ENCODE data around the gene ARHGEF40.

ARHGEF40 gene

GRCh38 chr14:21084396-21084795 is 14.3 kb downstream of the ARHGEF40 start:
- DNase-seq, result no peak

GRCh38 chr14:21084998-21085853 is 15.1 kb downstream of the ARHGEF40 start:
- DNase-seq, result no peak

- no peak for DNase-seq
Observed at GRCh38 chr14:21086908-21087293, 16.8 kb downstream of the ARHGEF40 start.

DNA sequence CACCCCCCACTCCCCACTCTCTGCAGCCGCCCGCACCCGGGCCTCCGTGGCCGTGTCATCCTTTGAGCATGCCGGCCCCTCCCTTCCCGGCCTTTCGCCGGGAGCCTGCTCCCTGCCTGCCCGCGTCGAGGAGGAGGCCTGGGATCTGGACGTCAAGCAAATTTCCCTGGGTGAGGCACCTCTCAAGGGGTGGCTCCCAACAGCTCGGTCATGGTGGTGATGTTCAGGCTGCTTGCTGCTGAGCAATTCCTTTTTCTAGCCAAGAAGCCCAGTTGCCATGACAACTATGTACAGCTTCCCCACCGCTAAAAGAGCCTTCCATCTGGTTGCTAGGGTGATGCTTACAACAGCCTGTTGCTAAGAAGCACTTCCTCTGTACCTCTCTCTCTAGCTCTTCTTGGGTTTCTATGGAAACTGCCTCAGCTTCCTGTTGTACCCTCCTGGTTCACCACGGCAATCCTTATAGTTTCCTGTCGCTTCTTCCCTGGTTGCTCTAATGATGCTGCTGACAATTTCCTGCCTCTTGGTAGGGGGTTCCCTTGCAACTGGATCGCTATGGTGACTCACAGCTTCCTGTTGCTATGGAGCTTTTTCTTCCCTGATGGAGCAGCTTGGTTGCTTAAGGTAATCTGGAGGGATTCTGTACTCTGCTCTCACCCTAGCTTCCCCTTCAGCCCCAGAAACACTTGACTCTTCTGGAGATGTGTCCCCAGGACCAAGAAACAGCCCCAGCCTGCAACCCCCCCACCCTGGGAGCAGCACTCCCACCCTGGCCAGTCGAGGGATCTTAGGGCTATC is 17.4 kb downstream of the ARHGEF40 start:
- no peak for DNase-seq

DNA sequence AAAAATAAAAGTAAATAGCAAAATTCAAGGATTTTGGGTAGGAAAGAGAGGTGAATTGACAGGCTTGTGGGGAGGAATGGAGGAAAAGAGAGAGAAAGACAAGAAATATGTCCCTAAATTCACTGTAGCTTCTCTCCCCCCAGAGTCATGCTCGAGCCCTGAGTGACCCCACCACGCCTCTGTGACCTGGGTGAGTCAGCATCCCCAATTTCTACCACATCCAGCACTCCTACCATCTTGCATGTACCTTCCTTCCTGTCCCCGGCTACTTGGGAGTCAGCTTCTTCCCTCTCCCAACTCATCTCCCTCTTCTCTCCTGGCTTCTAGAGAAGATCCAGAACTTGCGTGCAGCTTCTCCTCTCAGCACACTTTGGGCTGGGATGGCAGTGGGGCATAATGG is 18.6 kb downstream of the ARHGEF40 start:
- DNase-seq, result no peak

DNA sequence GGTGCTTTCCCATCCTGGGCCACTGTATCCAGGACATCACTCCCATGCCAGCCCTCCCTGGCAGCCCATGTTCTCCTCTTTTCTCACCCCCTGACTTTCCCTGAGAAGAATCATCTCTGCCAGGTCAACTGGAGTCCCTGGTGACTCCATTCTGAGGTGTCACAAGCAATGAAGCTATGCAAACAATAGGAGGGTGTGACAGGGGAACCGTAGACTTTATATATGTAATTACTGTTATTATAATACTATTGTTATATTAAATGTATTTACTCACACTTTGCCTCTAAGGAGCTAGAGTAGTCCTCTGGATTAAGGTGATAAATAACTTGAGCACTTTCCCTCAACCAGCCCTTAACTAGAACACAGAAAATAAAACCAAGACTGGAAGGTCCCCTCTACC is 19.2 kb downstream of the ARHGEF40 start:
- DNase-seq, result no peak

DNA sequence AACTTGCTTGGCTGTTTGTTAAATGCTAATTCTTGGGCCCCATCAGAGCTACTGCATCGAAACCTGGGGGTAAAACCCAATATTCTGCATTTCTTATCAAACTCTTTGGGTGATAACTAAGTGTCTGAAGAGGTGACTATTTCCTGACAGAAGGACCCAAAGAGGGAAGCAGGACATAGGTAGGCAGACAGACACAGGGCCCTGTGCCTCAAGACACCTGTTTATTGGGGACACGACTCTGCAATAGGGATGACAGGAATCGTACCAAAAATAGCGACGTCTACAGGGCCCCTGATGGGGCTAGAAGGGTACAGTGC is 19.7 kb downstream of the ARHGEF40 start:
- no peak for DNase-seq

- DNase-seq, result no peak
Observed at GRCh38 chr14:21090194-21090939, 20.3 kb downstream of the ARHGEF40 start.

DNA sequence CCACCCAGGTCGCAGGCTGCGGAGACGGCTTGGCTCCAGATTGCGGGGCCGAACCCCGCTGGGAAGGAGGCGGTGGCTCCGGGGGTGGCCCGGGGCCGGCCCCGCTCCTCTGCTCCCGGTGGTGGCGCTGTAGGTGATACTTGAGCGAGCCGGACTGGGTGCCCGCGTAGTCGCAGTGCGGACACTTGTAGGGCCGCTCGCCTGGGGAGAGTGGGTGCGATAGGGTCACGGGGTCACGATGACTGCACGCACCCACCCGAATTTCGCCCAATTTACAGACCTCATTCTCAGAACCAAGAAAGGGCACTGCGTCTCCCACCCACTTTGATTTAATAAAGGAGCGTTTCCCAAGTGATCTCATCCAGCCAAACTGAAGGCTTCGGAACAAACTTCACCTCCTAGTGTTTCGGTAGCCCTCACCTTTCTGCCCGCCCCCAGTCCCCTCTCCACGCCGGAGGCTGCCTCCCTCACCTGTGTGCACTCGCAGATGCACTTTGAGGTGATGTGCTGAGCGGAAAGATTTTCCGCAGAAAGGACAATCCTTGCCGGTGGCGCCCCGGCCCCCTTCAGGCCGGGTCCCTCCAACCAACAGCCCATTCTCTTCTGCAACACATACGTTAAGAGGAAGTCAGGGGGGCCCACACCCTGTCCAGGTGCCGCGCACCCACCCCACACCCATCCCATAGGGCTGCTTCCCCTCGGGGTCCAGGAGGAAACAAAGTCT is 21.0 kb downstream of the ARHGEF40 start:
- no peak for DNase-seq

GRCh38 chr14:21091821-21092272 is 21.7 kb downstream of the ARHGEF40 start:
- DNase-seq, result no peak

DNA sequence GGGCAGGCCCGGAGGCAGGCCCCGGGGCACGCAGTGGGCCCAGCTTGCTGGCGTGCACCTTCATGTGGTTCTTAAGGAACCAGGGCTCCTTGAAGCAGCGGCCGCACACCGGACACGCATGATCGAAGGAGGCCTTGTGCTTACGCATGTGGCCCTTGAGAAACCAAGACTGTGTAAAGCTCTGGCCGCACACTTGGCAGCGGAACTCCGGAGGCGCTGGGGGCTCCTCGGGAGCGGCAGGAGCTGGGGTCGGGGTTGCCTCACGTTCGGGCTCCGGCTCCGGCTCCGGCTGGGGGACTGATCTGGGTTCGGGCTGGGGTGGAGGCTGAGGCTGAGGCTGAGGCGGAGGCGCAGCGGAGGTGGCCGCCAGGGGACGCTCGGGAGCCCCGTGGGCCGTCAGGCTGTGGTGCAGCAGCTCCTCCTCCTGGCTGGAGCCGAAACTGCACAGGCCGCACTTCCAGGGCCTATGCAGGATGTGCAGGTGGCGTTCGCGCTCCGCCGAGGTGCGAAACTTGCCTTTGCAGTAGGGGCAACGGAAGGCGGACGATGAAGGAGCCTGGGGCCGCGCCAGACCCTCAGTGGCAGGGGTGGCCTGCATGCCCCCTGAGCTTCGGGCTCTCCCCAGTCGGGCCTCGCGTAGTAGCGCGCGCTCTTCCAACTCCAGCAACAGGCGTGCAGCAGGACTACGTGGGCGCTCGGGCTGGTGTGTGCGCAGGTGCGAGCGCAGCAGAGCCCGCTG is 22.3 kb downstream of the ARHGEF40 start:
- no peak for DNase-seq

DNA sequence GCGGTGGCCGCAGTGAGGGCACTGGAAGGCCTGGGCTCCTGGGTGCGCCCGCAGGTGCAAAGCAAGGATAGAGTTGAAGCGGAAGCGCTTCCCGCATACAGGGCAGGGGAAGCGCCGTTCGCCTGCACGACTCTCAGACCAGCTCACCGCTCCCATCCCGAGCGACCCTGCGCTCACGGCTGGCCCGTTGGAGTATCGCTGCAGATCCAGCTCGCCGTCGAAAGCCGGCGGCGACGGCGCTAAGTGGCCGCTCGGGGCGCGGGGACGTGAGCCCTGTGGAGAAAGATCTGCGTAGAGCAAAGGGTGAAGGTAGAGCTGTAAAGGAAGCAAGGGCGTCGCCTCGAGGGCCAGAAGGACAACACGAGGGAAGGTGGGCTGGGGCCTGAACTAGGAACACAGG is 22.9 kb downstream of the ARHGEF40 start:
- DNase-seq, result no peak

DNA sequence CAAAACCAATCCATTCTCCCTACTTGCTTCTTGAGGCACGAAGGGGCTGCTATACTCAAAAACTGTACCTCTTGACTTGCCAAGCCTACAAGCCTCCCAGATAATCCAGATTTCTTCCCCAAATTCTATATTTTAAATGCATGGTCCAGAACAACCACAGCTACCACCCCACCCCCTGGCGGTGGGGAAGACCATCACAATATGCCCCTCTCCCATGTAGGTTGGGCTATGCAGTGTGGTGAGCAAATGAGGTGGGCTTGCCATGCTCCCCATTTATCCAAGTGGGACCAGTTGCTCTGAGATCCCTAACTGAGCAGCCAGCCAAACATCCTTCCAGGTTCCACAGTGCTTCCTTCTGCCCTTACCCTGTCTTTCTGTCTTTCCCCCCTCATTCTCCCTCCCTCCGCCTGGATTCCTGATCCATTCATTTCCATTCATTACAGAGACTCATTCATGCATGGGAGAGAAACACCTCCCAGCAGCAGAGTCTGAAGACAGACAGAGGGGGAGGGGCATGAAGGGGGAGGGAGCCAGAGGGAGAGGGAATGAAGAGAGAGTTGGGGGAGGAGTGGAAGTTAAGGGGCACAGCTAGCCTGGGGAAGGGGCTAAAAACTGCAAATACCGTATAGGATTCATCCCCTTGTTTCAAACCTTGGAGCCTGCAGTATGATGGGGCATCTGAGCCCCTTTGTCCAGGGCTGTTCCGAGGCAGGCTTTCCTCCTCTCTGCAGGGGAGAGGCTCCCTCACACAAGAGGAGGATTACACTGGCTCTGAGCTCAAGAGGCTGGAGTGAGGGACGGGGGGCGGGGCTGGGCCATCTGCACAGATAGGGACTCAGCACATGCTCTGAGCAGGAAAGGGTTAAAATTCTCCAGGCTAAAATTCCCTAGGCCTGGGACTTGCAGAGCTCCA is 23.9 kb downstream of the ARHGEF40 start:
- no peak for DNase-seq

GRCh38 chr14:21095430-21096205 is 25.5 kb downstream of the ARHGEF40 start:
- DNase-seq, result no peak

GRCh38 chr14:21096438-21096837 is 26.3 kb downstream of the ARHGEF40 start:
- no peak for DNase-seq

DNA sequence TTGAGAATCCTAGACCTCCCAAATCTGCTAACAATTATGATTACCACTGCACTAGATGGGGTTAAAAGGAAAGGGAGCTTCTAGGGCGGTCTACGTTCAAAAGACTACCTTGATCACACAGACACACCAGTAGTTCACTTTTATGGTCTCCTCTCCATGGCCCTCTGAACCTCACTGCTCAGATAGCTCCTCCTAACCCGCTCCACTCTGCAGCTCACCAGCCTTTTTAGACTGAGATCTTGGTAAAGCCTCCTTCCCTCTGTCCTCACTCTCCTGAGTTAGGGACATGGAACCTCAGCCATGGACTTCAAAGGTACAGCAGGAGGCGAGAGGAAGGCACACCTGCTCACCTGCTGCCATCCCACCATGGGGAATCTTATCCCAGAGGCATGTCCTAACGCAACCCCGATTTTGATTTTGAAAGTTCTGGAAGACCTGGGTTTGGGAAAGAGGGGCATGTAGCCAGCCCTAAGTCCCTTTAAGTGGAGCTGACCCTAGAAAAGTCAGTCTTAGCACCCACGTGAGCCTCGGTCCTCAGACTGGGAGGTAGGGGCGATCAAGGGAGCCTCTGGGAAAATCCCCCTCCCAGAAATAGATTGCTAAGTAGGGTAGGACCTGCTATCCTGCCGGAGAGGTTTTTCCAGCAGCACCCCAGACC is 27.0 kb downstream of the ARHGEF40 start:
- DNase-seq, result no peak

GRCh38 chr14:21097636-21098075 is 27.6 kb downstream of the ARHGEF40 start:
- no peak for DNase-seq

GRCh38 chr14:21098076-21098891 is 28.2 kb downstream of the ARHGEF40 start, which contains the start of gene ZNF219:
Gene ZNF219, minus strand, starts transcription at chr14:21098655. Its CDS starts 5,064 bp downstream, at chr14:21093591.
- DNase-seq, result peak; percentile 57

All from NCI-H774 (cell line).